HepG2 (cell line): ENCODE measurements around the gene PPP6R2.

Source experiments
- CHCHD3 ChIP-seq: sonication (generic); formaldehyde crosslinking; IDR thresholded peaks from 2 replicates; pipeline ENCODE4 v1.8.0; 2022; ENCODE audit warnings: mild to moderate bottlenecking, missing genetic modification reagents, moderate library complexity
- GATAD2A ChIP-seq: IDR thresholded peaks from 2 replicates; pipeline ENCODE4 v1.6.1; 2016
- POLR2A ChIP-seq, 2 experiments: IDR thresholded peaks; 2 replicates each; pipeline ENCODE4 v1.6.1; 2011; ENCODE audit warnings: low read depth in 2 of 2, low read length in 2 of 2, mild to moderate bottlenecking in 1 of 2, moderate library complexity in 1 of 2; ENCODE audit not compliant: insufficient read depth in 1 of 2
- RFX5 ChIP-seq: IDR thresholded peaks from 2 replicates; pipeline ENCODE4 v1.6.1; 2011; ENCODE audit warnings: low read depth, low read length, improper control_type of control experiment
- RNF2 ChIP-seq: fragments of 450-650 bp; conservative IDR thresholded peaks from 2 replicates; pipeline ENCODE4 v1.6.1; 2016; ENCODE audit warnings: low read depth
- SMAD1 ChIP-seq: sonication (generic); formaldehyde crosslinking; IDR thresholded peaks from 2 replicates; pipeline ENCODE4 v1.4.0; 2020; ENCODE audit warnings: missing genetic modification reagents, low read depth, mild to moderate bottlenecking, borderline replicate concordance
- SOX6 ChIP-seq, 2 experiments: fragments of 450-650 bp in 1 of 2; sonication (generic) in 1 of 2; formaldehyde crosslinking in 1 of 2; IDR thresholded peaks; 2 replicates each; pipeline versions ENCODE4 v1.4.0 to v1.6.1; 2017 to 2020; ENCODE audit warnings: antibody characterized with exemption in 1 of 2, mild to moderate bottlenecking in 1 of 2, missing genetic modification reagents in 1 of 2
- ZNF121 ChIP-seq: sonication (generic); formaldehyde crosslinking; IDR thresholded peaks from 2 replicates; pipeline ENCODE4 v1.5.0; 2020; ENCODE audit warnings: mild to moderate bottlenecking, missing genetic modification reagents
- ZNF335 ChIP-seq: sonication (generic); formaldehyde crosslinking; IDR thresholded peaks from 2 replicates; pipeline ENCODE4 v1.4.0; 2020; ENCODE audit warnings: missing genetic modification reagents
- ZSCAN12 ChIP-seq: sonication (generic); formaldehyde crosslinking; IDR thresholded peaks from 2 replicates; pipeline ENCODE4 v1.9.0; 2021; ENCODE audit warnings: mild to moderate bottlenecking, missing genetic modification reagents
- TF ChIP-seq, protein P1 (sequence below): sonication (generic); formaldehyde crosslinking; IDR thresholded peaks from 2 replicates; pipeline ENCODE4 v1.8.1; 2023; ENCODE audit warnings: mild to moderate bottlenecking, missing genetic modification reagents, borderline replicate concordance
- TF ChIP-seq, protein P2 (sequence below), 2 experiments: sonication (generic) in 1 of 2; formaldehyde crosslinking in 1 of 2; IDR thresholded peaks; 2 replicates each; pipeline versions ENCODE4 v1.5.1 to v1.6.1; 2011 to 2020; ENCODE audit warnings: borderline replicate concordance in 1 of 2, low read depth in 1 of 2, low read length in 1 of 2, mild to moderate bottlenecking in 1 of 2, missing genetic modification reagents in 1 of 2, moderate library complexity in 1 of 2

DNA sequence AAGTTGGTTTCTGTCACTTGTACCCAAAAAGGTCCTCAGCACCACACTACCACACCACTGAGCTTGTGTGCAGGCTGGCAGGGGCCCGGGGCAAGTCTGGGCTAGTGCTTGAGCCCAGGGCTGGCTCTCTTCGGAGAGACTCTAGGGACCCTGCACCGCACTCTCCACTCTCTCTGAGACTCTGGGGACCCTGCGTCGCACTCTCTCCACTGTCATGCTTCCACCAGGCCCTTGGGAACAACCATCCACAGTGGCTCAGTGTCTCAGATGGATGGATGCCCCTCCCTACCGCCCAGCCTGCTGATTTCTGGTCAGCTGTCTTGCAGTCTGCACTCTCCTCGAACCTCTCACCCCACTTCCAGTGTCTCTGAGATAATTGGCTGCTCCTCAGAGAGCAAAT, 133.7 kb downstream of the PPP6R2 start:
- TF ChIP-seq, protein P1, sequence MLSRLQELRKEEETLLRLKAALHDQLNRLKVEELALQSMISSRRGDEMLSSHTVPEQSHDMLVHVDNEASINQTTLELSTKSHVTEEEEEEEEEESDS (CRISPR knock-in tag) = no peak
- TF ChIP-seq RFX5 = no peak
- TF ChIP-seq ZNF335 (CRISPR knock-in tag) = no peak
- no peak for TF ChIP-seq CHCHD3 (CRISPR knock-in tag)
- TF ChIP-seq RNF2 = no peak
- no peak for TF ChIP-seq SMAD1
- TF ChIP-seq ZNF121 (CRISPR knock-in tag) = no peak
- TF ChIP-seq ZSCAN12 = no peak
- no peak for TF ChIP-seq POLR2A (IDR thresholded peaks at IDR 0.05; ENCODE audit: insufficient read depth in 1 of 2, low read depth in 2 of 2, low read length in 2 of 2)
- TF ChIP-seq, protein P2, sequence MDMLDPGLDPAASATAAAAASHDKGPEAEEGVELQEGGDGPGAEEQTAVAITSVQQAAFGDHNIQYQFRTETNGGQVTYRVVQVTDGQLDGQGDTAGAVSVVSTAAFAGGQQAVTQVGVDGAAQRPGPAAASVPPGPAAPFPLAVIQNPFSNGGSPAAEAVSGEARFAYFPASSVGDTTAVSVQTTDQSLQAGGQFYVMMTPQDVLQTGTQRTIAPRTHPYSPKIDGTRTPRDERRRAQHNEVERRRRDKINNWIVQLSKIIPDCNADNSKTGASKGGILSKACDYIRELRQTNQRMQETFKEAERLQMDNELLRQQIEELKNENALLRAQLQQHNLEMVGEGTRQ (IDR thresholded peaks at IDR 0.05; ENCODE audit: low read depth, low read length) = no peak
- TF ChIP-seq, protein P2 (CRISPR knock-in tag; IDR thresholded peaks at IDR 0.05; ENCODE audit: borderline replicate concordance) = no peak
- no peak for TF ChIP-seq SOX6 (IDR thresholded peaks at IDR 0.05)
- no peak for TF ChIP-seq SOX6 (CRISPR knock-in tag; IDR thresholded peaks at IDR 0.05)
- TF ChIP-seq GATAD2A (CRISPR knock-in tag) = no peak
